HG03565 (cell line): ENCODE measurements around the gene ATG4B.
"Not testable (repeated sequence)": the region's sequence is repeated elsewhere in the genome, so short reads cannot be mapped to it uniquely, and the experiment has no call there.

Experiments
- ATAC-seq: cut with Tn5 transposase; IDR thresholded peaks from one replicate; pipeline ENCODE4 v1.9.1; 2021; ENCODE audit warnings: mild to moderate bottlenecking, moderate library complexity; ENCODE audit not compliant: unreplicated experiment

The ATG4B gene

DNA sequence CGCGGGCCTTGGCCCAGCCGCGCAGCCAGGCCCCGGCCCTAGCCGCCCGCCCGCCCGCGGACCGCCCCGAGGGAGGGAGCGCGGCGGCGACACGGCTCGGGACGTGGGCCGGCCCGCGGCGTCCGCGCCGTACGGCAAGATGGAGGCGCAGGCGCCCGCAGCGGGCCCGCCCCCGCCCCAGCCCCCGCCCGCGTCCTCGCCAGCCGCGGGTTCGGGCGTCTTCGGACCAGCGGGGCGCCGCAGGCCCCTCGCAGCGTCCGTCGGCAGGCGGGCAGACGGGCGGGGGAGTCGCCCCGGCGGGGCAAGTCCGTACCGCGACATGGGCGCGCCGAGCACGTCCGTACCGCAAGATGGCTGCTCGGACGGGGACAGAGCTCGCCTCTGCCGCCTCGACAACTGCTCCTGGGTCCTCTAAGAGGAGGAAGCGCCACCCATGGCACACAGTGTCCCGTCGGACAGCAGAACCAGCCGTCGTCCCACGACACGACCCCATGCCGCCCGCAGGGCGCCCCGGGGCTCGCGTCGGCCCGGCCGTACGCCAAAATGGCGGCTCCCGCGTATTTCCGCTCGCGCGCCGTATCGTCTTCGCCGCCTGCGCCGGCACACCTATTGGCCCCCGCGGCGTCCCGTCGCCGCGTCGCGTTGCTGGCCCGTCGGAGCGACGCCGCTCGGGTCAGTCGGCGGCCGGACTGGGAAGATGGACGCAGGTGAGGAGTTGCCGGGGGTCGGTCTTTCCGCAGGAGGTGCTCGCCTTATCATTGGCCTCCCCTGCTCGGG is at the start of gene ATG4B, which contains the start of gene THAP4:
Gene ATG4B (plus strand): TSS at position 676 of the 777 bp plus-strand sequence. CDS start 22 bp downstream, at position 698.
Gene THAP4 (minus strand): TSS at position 141 of the 777 bp plus-strand sequence. CDS start 141 bp downstream, outside the sequence.
- ATAC-seq = peak; percentile 50

GRCh38 chr2:241589863-241590262 is 47.6 kb upstream of the ATG4B start:
- ATAC-seq = not testable (repeated sequence)

DNA sequence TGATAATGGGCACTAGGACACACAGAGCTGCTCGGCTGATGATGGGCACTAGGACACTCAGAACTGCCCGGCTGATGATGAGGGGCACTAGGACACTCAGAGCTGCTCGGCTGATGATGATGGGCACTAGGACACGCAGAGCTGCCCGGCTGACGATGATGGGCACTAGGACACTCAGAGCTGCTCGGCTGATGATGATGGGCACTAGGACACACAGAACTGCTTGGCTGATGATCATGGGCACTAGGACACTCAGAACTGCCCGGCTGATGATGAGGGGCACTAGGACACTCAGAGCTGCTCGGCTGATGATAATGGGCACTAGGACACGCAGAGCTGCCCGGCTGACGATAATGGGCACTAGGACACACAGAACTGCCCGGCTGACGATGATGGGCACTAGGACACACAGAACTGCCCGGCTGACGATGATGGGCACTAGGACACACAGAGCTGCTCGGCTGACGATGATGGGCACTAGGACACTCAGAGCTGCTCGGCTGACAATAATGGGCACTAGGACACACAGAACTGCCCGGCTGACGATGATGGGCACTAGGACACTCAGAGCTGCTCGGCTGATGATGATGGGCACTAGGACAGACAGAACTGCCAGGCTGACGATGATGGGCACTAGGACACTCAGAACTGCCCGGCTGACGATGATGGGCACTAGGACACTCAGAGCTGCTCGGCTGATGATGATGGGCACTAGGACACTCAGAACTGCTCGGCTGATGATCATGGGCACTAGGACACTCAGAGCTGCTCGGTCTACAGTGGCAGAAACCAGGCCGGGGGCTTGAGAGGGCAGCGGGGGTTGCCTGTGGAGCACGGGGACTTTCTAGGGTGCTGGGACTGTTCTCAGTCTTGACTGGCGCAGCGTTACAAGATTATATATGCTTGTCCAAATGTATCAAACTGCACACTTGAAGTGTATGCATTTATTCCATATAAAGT is 46.7 kb upstream of the ATG4B start:
- ATAC-seq = not testable (repeated sequence)

- ATAC-seq = no peak
Measured at GRCh38 chr2:241592126-241592845, 45.2 kb upstream of the ATG4B start.

DNA sequence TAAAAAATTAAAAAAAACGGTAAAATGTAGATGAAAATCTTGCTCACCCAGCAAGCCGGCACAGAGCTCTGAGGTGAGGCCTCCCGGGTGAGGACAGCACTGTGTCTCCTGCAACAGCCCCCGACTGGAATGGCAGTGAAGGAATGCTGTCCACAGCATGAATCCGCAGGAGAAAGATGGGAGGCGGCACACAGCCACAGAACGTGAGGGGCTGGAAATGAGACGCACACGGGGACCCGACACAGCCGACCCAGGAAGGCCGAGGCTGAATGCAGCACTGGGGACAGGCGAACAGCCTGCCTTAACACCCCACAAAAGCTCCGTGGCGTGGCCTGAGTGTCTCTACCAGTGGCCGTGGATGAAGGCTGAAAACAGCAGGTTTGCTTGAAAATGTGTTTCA is 44.2 kb upstream of the ATG4B start:
- ATAC-seq = no peak

GRCh38 chr2:241595600-241596140 is 41.8 kb upstream of the ATG4B start:
- ATAC-seq = no peak

- ATAC-seq = no peak
Measured at GRCh38 chr2:241597561-241597960, 39.9 kb upstream of the ATG4B start.

GRCh38 chr2:241598061-241598460 is 39.4 kb upstream of the ATG4B start:
- ATAC-seq = no peak

- no peak for ATAC-seq
Measured at GRCh38 chr2:241598487-241598886, 39.0 kb upstream of the ATG4B start.

- no peak for ATAC-seq
Measured at GRCh38 chr2:241599615-241600014, 37.9 kb upstream of the ATG4B start.

DNA sequence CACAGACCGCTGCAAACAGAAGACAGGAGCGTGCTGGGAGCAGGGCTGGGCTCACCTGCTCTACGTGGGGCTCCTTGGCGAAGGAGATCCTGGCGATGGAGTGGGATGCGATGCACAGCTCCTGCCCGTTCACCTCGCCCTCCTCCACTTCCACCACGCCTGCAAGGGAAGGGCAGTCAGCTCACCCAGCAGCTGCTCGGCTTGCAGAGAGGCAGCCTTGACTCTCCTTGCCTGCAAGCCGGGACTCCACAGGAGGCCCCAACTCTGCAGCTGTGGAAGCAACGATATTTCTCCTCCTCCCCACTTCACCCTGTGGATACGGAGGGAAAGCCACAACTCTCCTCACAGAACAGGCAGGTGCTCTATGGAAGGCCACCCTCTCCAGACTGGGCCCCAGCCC is 35.7 kb upstream of the ATG4B start:
- ATAC-seq = no peak

DNA sequence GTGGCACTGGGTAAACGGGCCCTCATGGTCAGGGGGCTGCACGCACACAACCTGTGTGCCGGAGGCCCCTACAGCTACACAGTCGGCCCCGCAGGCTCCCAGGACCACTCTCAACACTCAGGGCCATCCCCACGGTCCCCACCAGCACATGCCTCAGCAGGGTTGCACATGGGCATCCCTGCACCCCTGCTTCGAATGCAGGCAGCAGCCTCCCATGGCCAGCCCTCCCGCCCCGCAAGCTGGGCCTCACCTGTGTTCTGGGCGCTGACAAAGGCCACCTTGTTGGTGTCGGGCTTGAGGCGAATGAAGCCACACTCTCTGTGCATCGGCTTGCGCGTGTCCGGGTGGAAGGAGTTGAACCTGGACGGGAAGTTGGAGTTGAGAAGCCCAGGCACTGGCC is 34.8 kb upstream of the ATG4B start:
- ATAC-seq = no peak

- ATAC-seq = no peak
Measured at GRCh38 chr2:241603686-241604085, 33.8 kb upstream of the ATG4B start.

DNA sequence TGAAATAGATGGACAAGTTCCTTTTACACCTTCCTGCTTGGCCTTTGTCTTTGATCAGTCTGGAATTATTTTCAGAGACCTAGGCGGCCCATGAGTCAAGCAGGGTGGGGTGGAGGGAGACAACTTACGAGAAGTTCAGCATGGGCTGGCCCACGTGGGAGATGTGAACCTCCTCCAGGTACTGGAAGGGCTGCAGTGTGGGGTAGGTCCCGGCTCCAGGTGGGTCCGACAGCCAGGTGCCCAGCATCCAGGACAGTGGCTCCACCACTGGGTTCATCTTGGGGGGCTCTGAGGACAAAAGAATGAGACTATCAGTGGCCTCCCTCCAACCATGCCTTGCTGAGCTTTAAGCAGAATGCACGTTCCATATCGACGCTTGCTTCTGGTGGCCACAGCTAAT is 31.3 kb upstream of the ATG4B start:
- ATAC-seq = no peak

GRCh38 chr2:241607162-241607885 is 30.2 kb upstream of the ATG4B start:
- ATAC-seq = no peak

GRCh38 chr2:241608881-241609280 is 28.6 kb upstream of the ATG4B start:
- no peak for ATAC-seq

DNA sequence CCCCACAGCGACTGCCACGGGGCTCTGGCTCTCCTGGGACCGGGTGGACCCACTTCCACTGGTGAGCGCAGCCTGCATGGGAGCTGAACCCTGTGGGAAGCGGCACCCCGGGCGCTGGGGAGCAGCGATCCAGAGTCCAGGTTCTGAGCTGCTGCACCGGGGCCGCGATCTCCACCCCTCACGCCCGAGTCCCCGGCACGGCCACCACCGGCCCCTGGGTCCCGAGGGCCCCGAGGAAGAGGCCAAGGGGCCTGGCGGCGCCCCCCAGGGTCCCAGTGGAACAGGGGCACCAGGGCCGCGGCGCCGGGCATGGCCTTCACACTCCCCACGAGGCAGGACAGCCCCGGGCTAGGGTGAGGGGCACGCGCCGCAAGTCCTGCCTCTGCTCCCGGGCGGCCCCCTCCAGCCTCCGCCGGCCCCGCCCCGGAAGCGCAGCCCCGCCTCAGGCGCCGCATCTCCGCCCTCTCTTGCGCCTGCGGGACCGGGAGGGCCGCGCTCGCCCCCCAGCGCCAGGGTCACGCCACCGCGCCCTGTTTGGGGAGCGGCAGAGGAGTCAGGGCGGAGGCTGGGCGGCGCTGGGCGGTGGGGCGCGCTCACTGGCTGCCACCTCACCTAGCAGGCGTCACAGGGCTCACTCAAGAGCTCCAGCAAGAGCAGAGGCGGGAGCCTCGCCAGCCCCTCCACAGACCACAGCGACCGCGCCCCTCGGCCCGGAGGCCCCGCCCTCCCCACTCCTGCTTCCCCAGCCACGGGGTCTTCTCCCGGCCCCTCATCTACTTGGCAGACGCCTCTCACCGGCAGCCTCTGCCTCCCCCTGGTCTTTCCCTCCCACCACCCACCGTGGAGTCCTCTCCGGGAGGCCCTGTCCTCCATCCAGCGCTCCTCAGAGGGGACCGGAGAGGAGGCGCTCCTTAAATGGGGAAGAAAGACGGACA is 27.4 kb upstream of the ATG4B start:
- peak; percentile 76 for ATAC-seq

GRCh38 chr2:241611062-241611461 is 26.4 kb upstream of the ATG4B start:
- no peak for ATAC-seq
